Measurements from ENCODE around the gene PGAP6. TPM values are rescaled to one million over a fixed set of nuclear protein-coding genes. Genes with fewer than 3 reads are reported as not detected.

Gene PGAP6
- total RNA-seq, 2 donors from 2014 or later: 24.7 to 28.9 TPM

Other genes starting within 250 kb of the PGAP6 start
- 10 to 100 TPM; 13.2 to 22.1 TPM for gene NPRL3, start 243.3 kb downstream of the PGAP6 start, total RNA-seq
- not detected for gene HBZ, start 229.3 kb downstream of the PGAP6 start, total RNA-seq
- 1 to 10 TPM in 1 of 2 donors, under 1 TPM in 1; 0.90 to 1.5 TPM for gene HBM, start 216.0 kb downstream of the PGAP6 start, total RNA-seq
- gene HBA2, start 209.1 kb downstream of the PGAP6 start, total RNA-seq: 1,000 to 10,000 TPM in 1 of 2 donors, 100 to 1,000 TPM in 1; 750 to 2,679 TPM
- 1,000 to 10,000 TPM in 1 of 2 donors, 100 to 1,000 TPM in 1; 878 to 2,742 TPM for gene HBA1, start 205.3 kb downstream of the PGAP6 start, total RNA-seq
- under 1 TPM in 1 of 2 donors, not detected in 1; 0.48 TPM for gene HBQ1, start 201.5 kb downstream of the PGAP6 start, total RNA-seq
- 10 to 100 TPM; 42.7 to 43.0 TPM for gene LUC7L, start 152.5 kb downstream of the PGAP6 start, total RNA-seq
- 10 to 100 TPM; 69.4 to 86.2 TPM for gene FAM234A, start 147.2 kb downstream of the PGAP6 start, total RNA-seq
- gene RGS11, start 106.0 kb downstream of the PGAP6 start, total RNA-seq: 10 to 100 TPM in 1 of 2 donors, 1 to 10 TPM in 1; 7.7 to 10.6 TPM
- gene ARHGDIG, start 101.4 kb downstream of the PGAP6 start, total RNA-seq: under 1 TPM; 0.38 to 0.97 TPM
- gene PDIA2, start 98.8 kb downstream of the PGAP6 start, total RNA-seq: under 1 TPM; 0.86 to 0.88 TPM
- 10 to 100 TPM; 13.4 to 19.0 TPM for gene AXIN1, start 29.3 kb downstream of the PGAP6 start, total RNA-seq
- 10 to 100 TPM; 35.7 to 36.0 TPM for gene MRPL28, start 11.4 kb downstream of the PGAP6 start, total RNA-seq
- 100 to 1,000 TPM in 1 of 2 donors, 10 to 100 TPM in 1; 70.7 to 108 TPM for gene NME4, start 15.2 kb upstream of the PGAP6 start, total RNA-seq
- gene DECR2, start 19.9 kb upstream of the PGAP6 start, total RNA-seq: 10 to 100 TPM; 11.2 to 12.9 TPM
- 10 to 100 TPM; 40.1 to 45.2 TPM for gene RAB11FIP3, start 43.7 kb upstream of the PGAP6 start, total RNA-seq
- 10 to 100 TPM; 23.3 to 26.6 TPM for gene CAPN15, start 145.7 kb upstream of the PGAP6 start, total RNA-seq
- not detected for gene PRR35, start 178.4 kb upstream of the PGAP6 start, total RNA-seq
- under 1 TPM; 0.38 to 0.65 TPM for gene NHLRC4, start 185.0 kb upstream of the PGAP6 start, total RNA-seq
- 10 to 100 TPM; 22.1 to 25.4 TPM for gene PIGQ, start 188.0 kb upstream of the PGAP6 start, total RNA-seq
- gene RAB40C, start 208.1 kb upstream of the PGAP6 start, total RNA-seq: 10 to 100 TPM; 13.0 to 13.6 TPM
- gene WFIKKN1, start 249.0 kb upstream of the PGAP6 start, total RNA-seq: under 1 TPM; 0.14 TPM

All from posterior vena cava (tissue), 2 donors.